Hippocampal formation (tissue), 2 donors: ENCODE data around the gene NAA35.

ENCODE experiments used
- DNase-seq, 2 donors: peaks; one replicate each; lab custom pipeline; 2025; lab: John Stamatoyannopoulos, UW

Gene NAA35

DNA sequence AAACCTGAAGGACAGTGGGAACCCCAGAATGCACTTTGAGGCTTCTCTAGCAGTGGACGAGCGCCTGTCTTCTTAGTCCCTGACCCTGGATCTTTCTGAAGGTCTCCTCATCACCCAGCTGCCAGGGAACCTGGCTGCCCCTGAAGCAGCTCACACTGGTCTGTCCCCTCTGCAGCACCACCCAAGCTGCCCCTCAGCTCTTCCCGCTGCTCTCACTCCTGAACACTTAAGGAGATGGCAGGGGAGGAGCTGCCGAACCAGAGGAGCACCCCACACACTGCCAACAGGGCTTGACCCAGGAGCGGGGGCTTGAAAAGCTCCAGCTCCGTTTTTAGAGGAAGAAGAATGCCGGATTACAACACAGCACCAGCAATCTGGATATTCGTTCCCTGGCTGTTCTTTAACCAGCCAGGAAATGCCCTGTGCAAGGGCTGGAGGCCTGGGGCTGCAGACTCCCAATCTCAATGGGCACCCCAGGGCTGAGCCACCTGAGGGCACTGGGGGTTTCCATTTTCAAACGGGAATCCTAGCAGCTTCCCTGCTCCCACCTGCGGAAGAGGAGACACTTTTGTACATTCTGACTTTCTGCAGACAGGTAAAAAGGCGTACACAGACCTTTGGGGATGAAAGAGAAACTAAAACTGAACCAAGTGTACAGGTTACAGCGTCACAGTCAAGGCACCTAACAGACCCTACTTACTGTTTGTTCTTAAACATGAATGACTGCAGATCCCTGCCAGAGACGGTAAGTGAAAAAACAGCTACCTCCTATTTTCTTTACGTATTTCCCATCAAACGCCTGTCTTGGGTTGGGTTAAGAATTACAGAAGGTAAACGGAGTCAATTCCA is 122.1 kb downstream of the NAA35 start:
- no peak for DNase-seq

DNA sequence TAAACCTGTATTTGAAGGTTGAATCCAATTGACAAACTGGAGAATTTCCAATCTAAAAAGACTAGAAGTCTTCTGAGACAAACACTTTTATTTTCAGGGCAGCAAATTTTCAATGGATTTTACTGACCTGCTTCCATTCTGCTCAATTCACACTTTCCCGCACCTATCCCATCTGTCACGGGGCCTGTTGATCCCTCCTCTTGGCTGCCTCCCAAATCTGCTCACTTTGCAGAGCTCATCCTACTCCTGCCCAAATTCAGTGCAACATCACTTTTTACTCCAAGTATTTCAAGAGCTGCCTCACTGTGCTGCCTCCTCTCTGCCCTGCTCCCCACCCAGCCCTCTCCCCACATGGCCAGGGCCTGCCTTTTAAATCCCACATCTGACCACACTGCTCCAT is 123.3 kb downstream of the NAA35 start:
- no peak for DNase-seq

- no peak for DNase-seq
Measured at GRCh38 chr9:86069206-86069869, 128.4 kb downstream of the NAA35 start.
